ENCODE data around the gene ACTR2.

ACTR2 gene

DNA sequence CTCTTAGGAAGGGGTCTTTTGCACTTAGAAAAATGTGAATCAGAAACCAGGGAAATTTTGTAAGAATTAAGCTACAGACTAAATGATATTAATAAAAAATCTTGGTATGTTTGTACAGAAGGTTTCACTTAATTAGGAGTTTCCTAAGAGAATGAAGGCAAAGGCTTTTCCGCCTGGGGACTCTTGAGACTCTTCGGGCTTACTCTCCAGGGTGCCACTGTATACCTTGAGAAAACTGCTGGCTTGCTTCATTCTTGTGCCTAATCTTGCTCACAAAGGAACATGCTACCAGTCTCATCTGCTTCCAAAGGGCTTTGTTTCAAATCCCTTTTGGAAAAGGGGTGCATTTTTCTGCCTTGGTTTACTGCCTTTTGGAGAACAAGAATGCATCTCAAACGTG, 49.5 kb downstream of the ACTR2 start:
- no peaks in the 10 kb centered on the region for H3K79me1 ChIP-seq (ENCODE audit: low read length)
- no peak overlapping the region for H3K27ac ChIP-seq (ENCODE audit: low read depth, low read length)
- H2AK5ac ChIP-seq (ENCODE audit: low read length) = no peak overlapping the region

GRCh38 chr2:65277791-65278483, 50.3 kb downstream of the ACTR2 start:
- H3K27ac ChIP-seq (ENCODE audit: low read depth, low read length) = no peak overlapping the region
- no peak overlapping the region for H3K56ac ChIP-seq (ENCODE audit: low read length)
- H3K9ac ChIP-seq (ENCODE audit: low read length) = no peak overlapping the region
- no peak overlapping the region for H3K18ac ChIP-seq (ENCODE audit: low read length)
- no peak overlapping the region for H4K5ac ChIP-seq (ENCODE audit: low read length)
- H3K79me1 ChIP-seq (ENCODE audit: low read length) = no peaks in the 10 kb centered on the region
- no peaks in the 10 kb centered on the region for H3K79me2 ChIP-seq (ENCODE audit: control insufficient read depth, insufficient read depth, low read length)
- no peak overlapping the region for H2BK15ac ChIP-seq (replicated peaks; ENCODE audit: low read depth)
- H3K4me1 ChIP-seq (ENCODE audit: control insufficient read depth, low read depth, low read length) = peaks cover 4% of the 10 kb centered on the region
- peaks cover 9% of the 10 kb centered on the region for H3K27me3 ChIP-seq (ENCODE audit: insufficient read depth, low read length, poor library complexity)
- no peaks in the 10 kb centered on the region for H3K36me3 ChIP-seq (ENCODE audit: control insufficient read depth, insufficient read depth, low read length)
- DNase-seq = no peak
- H2AK5ac ChIP-seq (ENCODE audit: low read length) = no peak overlapping the region
- no peak overlapping the region for H3K23ac ChIP-seq (ENCODE audit: low read length)
- H2BK120ac ChIP-seq (ENCODE audit: low read depth, low read length) = no peak overlapping the region
- H3K4ac ChIP-seq (ENCODE audit: low read depth, low read length) = no peak overlapping the region
- H4K8ac ChIP-seq (ENCODE audit: low read depth, low read length) = no peak overlapping the region
- H2BK5ac ChIP-seq (ENCODE audit: low read length) = no peak overlapping the region
- no CpG with 5 or more reads among the region's 5 CpGs for WGBS (ENCODE audit: extremely low coverage, insufficient coverage, low lambda C conversion rate)
- H3K4me3 ChIP-seq (ENCODE audit: low read length) = no peak overlapping the region
- H3K4me2 ChIP-seq (ENCODE audit: low read length) = no peak overlapping the region

More for the DNA sequence above, 49.5 kb downstream of the ACTR2 start:
- H3K18ac ChIP-seq (ENCODE audit: low read length) = no peak overlapping the region
- H2BK120ac ChIP-seq (ENCODE audit: low read depth, low read length) = no peak overlapping the region
- H3K4me2 ChIP-seq (ENCODE audit: low read length) = no peak overlapping the region
- peaks cover 9% of the 10 kb centered on the region for H3K27me3 ChIP-seq (ENCODE audit: insufficient read depth, low read length, poor library complexity)
- no peak overlapping the region for H3K4me3 ChIP-seq (ENCODE audit: low read length)
- no peak for DNase-seq
- peaks cover under 1% of the 10 kb centered on the region for H3K4me1 ChIP-seq (ENCODE audit: control insufficient read depth, low read depth, low read length)
- H3K36me3 ChIP-seq (ENCODE audit: control insufficient read depth, insufficient read depth, low read length) = no peaks in the 10 kb centered on the region
- WGBS (ENCODE audit: extremely low coverage, insufficient coverage, low lambda C conversion rate) = no CpG with 5 or more reads among the region's 3 CpGs
- H4K8ac ChIP-seq (ENCODE audit: low read depth, low read length) = no peak overlapping the region
- no peak overlapping the region for H2BK15ac ChIP-seq (replicated peaks; ENCODE audit: low read depth)
- H3K79me2 ChIP-seq (ENCODE audit: control insufficient read depth, insufficient read depth, low read length) = no peaks in the 10 kb centered on the region
- H4K5ac ChIP-seq (ENCODE audit: low read length) = no peak overlapping the region
- no peak overlapping the region for H3K9ac ChIP-seq (ENCODE audit: low read length)
- no peak overlapping the region for H3K56ac ChIP-seq (ENCODE audit: low read length)
- H3K23ac ChIP-seq (ENCODE audit: low read length) = no peak overlapping the region
- H3K4ac ChIP-seq (ENCODE audit: low read depth, low read length) = no peak overlapping the region
- H2BK5ac ChIP-seq (ENCODE audit: low read length) = no peak overlapping the region

GRCh38 chr2:65278531-65278981, 50.9 kb downstream of the ACTR2 start:
- DNase-seq = peak; percentile 68
- no CpG with 5 or more reads among the region's 6 CpGs for WGBS (ENCODE audit: extremely low coverage, insufficient coverage, low lambda C conversion rate)

DNA sequence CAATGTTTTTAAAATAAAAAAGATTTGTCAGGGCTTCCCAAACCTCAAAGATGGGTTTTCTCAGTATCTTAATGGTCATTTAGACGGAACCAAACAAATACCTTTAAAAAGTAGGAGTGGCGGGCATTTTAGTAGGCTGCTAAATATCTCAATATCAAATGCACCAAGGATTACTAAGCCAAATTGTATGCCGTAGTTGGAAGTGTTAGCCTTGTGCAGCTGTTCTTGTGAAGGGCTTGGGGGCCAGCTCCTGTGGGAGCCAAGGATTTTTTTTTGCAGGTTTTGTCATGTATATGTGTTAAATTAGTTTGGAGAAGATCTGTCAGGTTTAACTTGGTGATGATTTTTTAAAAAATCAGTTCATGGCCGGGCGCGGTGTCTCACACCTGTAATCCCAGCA, 52.1 kb downstream of the ACTR2 start:
- H3K79me2 ChIP-seq (ENCODE audit: control insufficient read depth, insufficient read depth, low read length) = no peaks in the 10 kb centered on the region
- H2AK5ac ChIP-seq (ENCODE audit: low read length) = no peak overlapping the region
- H3K4me1 ChIP-seq (ENCODE audit: control insufficient read depth, low read depth, low read length) = peaks cover 4% of the 10 kb centered on the region
- no peak overlapping the region for H2BK120ac ChIP-seq (ENCODE audit: low read depth, low read length)
- no peaks in the 10 kb centered on the region for H3K36me3 ChIP-seq (ENCODE audit: control insufficient read depth, insufficient read depth, low read length)
- H3K4me2 ChIP-seq (ENCODE audit: low read length) = no peak overlapping the region
- WGBS (ENCODE audit: extremely low coverage, insufficient coverage, low lambda C conversion rate) = no CpG with 5 or more reads among the region's 6 CpGs
- no peak overlapping the region for H3K18ac ChIP-seq (ENCODE audit: low read length)
- peaks cover 9% of the 10 kb centered on the region for H3K27me3 ChIP-seq (ENCODE audit: insufficient read depth, low read length, poor library complexity)
- no peak overlapping the region for H3K4me3 ChIP-seq (ENCODE audit: low read length)
- H4K5ac ChIP-seq (ENCODE audit: low read length) = no peak overlapping the region
- no peaks in the 10 kb centered on the region for H3K79me1 ChIP-seq (ENCODE audit: low read length)
- no peak overlapping the region for H3K9ac ChIP-seq (ENCODE audit: low read length)
- no peak overlapping the region for H3K23ac ChIP-seq (ENCODE audit: low read length)
- H2BK5ac ChIP-seq (ENCODE audit: low read length) = no peak overlapping the region
- H3K56ac ChIP-seq (ENCODE audit: low read length) = no peak overlapping the region
- no peak overlapping the region for H2BK15ac ChIP-seq (replicated peaks; ENCODE audit: low read depth)
- H3K27ac ChIP-seq (ENCODE audit: low read depth, low read length) = no peak overlapping the region
- DNase-seq = no peak
- H4K8ac ChIP-seq (ENCODE audit: low read depth, low read length) = no peak overlapping the region
- peak overlapping the region; percentile 7 for H3K4ac ChIP-seq (ENCODE audit: low read depth, low read length)

More at GRCh38 chr2:65278531-65278981, 50.9 kb downstream of the ACTR2 start:
- no peak overlapping the region for H4K8ac ChIP-seq (ENCODE audit: low read depth, low read length)
- H3K4ac ChIP-seq (ENCODE audit: low read depth, low read length) = no peak overlapping the region
- H3K23ac ChIP-seq (ENCODE audit: low read length) = no peak overlapping the region
- H3K56ac ChIP-seq (ENCODE audit: low read length) = no peak overlapping the region
- no peaks in the 10 kb centered on the region for H3K79me1 ChIP-seq (ENCODE audit: low read length)
- H3K18ac ChIP-seq (ENCODE audit: low read length) = no peak overlapping the region
- H2BK5ac ChIP-seq (ENCODE audit: low read length) = no peak overlapping the region
- no peak overlapping the region for H3K27ac ChIP-seq (ENCODE audit: low read depth, low read length)
- H3K4me1 ChIP-seq (ENCODE audit: control insufficient read depth, low read depth, low read length) = peaks cover 4% of the 10 kb centered on the region
- H3K79me2 ChIP-seq (ENCODE audit: control insufficient read depth, insufficient read depth, low read length) = no peaks in the 10 kb centered on the region
- H2BK15ac ChIP-seq (replicated peaks; ENCODE audit: low read depth) = no peak overlapping the region
- H3K36me3 ChIP-seq (ENCODE audit: control insufficient read depth, insufficient read depth, low read length) = no peaks in the 10 kb centered on the region
- no peak overlapping the region for H3K4me2 ChIP-seq (ENCODE audit: low read length)
- H3K27me3 ChIP-seq (ENCODE audit: insufficient read depth, low read length, poor library complexity) = peaks cover 9% of the 10 kb centered on the region
- H4K5ac ChIP-seq (ENCODE audit: low read length) = no peak overlapping the region
- H3K9ac ChIP-seq (ENCODE audit: low read length) = no peak overlapping the region
- no peak overlapping the region for H2AK5ac ChIP-seq (ENCODE audit: low read length)
- no peak overlapping the region for H3K4me3 ChIP-seq (ENCODE audit: low read length)
- no peak overlapping the region for H2BK120ac ChIP-seq (ENCODE audit: low read depth, low read length)

GRCh38 chr2:65281627-65282351, 54.2 kb downstream of the ACTR2 start:
- Histone ChIP-seq H3K36me3 (ENCODE audit: control insufficient read depth, insufficient read depth, low read length) (no peaks in the 10 kb centered on the region), H2BK15ac (replicated peaks; ENCODE audit: low read depth) (no peak overlapping the region), H2BK120ac (ENCODE audit: low read depth, low read length) (no peak overlapping the region), H4K5ac (ENCODE audit: low read length) (no peak overlapping the region), H3K27ac (ENCODE audit: low read depth, low read length) (no peak overlapping the region), H3K9ac (ENCODE audit: low read length) (no peak overlapping the region), H3K4me1 (ENCODE audit: control insufficient read depth, low read depth, low read length) (peaks cover 4% of the 10 kb centered on the region), H3K27me3 (ENCODE audit: insufficient read depth, low read length, poor library complexity) (peaks cover 4% of the 10 kb centered on the region), H3K4ac (ENCODE audit: low read depth, low read length) (no peak overlapping the region), H3K23ac (ENCODE audit: low read length) (no peak overlapping the region), H3K18ac (ENCODE audit: low read length) (no peak overlapping the region), H2BK5ac (ENCODE audit: low read length) (no peak overlapping the region), H3K4me3 (ENCODE audit: low read length) (no peak overlapping the region), H3K4me2 (ENCODE audit: low read length) (no peak overlapping the region), H4K8ac (ENCODE audit: low read depth, low read length) (no peak overlapping the region), H3K79me1 (ENCODE audit: low read length) (no peaks in the 10 kb centered on the region), H2AK5ac (ENCODE audit: low read length) (no peak overlapping the region), H3K79me2 (ENCODE audit: control insufficient read depth, insufficient read depth, low read length) (no peaks in the 10 kb centered on the region), H3K56ac (ENCODE audit: low read length) (no peak overlapping the region)
- peak; percentile 70 for DNase-seq
- WGBS (ENCODE audit: extremely low coverage, insufficient coverage, low lambda C conversion rate) = no CpG with 5 or more reads among the region's 4 CpGs

Data from mesendoderm (in vitro differentiated cells).